IPS DF 6.9 (cell line): Measurements from ENCODE around the gene OLIG1.

Experiments used
- DNase-seq: peaks from one replicate; pipeline ENCODE4 v3.0.0-alpha.2; 2013; ENCODE audit warnings: low read depth, low spot score
- H3K27ac ChIP-seq: one replicate; pipeline ENCODE4 v1.5.1; 2013; ENCODE audit warnings: low read length, control low read depth
- H3K27me3 ChIP-seq: 2 replicates; pipeline ENCODE4 v1.6.1; 2013; ENCODE audit warnings: mild to moderate bottlenecking, low read length; ENCODE audit not compliant: control insufficient read depth, insufficient read depth
- H3K36me3 ChIP-seq: 2 replicates; pipeline ENCODE4 v1.6.1; 2013; ENCODE audit warnings: low read length; ENCODE audit not compliant: control insufficient read depth, insufficient read depth
- H3K4me1 ChIP-seq: 2 replicates; pipeline ENCODE4 v1.6.1; 2013; ENCODE audit warnings: low read length; ENCODE audit not compliant: control insufficient read depth, insufficient read depth
- H3K4me3 ChIP-seq: 2 replicates; pipeline ENCODE4 v1.5.1; 2013; ENCODE audit warnings: mild to moderate bottlenecking, low read length
- H3K9me3 ChIP-seq: 2 replicates; pipeline ENCODE4 v1.6.1; 2013; ENCODE audit warnings: low read length, inconsistent platforms; ENCODE audit not compliant: control insufficient read depth, insufficient read depth
- WGBS: extraction: QIAGEN DNeasy Blood & Tissue Kit; methylation state at CpG from one replicate; pipeline ENCODE4 v1.1.7; 2013; ENCODE audit warnings: mixed read lengths, missing lambda C conversion rate; ENCODE audit not compliant: insufficient read length, insufficient coverage; 5-methylcytosine and 5-hydroxymethylcytosine counted together

The OLIG1 gene

DNA sequence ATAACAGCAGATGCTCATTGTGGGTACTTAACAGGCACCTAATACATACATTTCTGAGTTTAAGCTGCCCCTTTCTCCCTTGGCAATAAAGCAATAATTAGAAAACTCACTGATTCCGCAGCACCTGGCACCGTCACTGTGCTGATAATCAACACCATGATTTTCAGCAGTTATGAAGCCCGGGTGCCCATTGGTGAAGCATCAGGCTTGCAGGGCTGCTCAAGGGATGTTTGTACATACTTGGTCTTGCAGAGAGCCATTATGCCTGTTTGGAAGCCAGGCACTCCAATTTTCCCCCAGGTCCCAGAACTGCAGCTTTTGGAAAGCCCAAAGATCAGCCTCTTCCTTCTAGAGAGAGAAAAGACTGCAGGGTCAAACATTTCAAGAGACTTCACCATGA, 44.3 kb downstream of the OLIG1 start:
- DNase-seq: no peak
- Histone ChIP-seq H3K9me3 (no peaks in the 10 kb centered on the region), H3K36me3 (no peaks in the 10 kb centered on the region), H3K4me1 (peaks cover 7% of the 10 kb centered on the region), H3K27me3 (no peaks in the 10 kb centered on the region; the same call in 1 of the 2 replicates), H3K4me3 (no peak overlapping the region), H3K27ac (no peak overlapping the region)
- WGBS: no CpG with 5 or more reads among the region's 3 CpGs

DNA sequence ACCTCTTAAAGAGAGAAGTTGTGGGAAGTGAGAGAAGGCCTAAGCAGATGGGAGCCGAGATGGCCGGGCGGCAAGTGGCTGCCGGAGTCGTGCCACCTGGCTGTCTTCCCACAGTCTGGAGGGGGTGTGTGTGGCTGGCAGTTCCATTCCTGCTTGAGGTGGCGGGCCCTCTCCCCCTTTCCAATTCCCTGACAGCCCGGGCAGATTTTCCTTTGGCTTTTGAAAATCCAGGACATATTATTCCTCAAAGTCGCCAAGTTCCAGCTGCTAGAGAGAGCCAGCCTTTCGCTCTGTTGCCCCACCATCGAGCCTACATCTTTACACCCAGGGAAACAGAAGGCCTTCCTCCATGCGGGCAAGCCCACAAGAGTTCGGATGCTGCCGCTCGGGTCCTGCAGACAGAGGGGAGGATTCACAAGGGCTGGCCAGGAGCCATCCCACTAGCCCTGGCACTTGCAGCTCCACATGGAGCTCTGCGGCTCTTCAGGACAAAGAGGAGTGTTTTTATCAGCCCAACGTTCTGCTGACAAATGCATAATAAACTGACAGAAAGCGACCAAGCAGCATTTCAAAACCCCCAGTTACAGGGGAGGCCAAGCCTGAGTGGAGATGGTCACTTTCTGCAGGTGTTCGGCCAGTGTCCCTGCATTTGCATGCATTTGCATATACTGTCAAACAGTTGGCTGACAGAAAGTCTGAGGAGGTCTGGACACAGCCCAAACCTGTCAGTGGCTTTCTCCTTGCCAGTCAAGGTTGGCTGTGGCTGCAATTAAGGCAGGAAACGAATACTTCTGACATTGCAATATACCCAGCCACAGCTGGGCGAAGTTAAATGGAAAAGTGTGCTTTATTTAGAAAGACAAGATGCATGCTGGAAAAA, 45.9 kb downstream of the OLIG1 start:
- Histone ChIP-seq H3K4me1 (peaks cover 5% of the 10 kb centered on the region), H3K9me3 (no peaks in the 10 kb centered on the region), H3K27me3 (no peaks in the 10 kb centered on the region), H3K27ac (no peak overlapping the region), H3K36me3 (no peaks in the 10 kb centered on the region), H3K4me3 (no peak overlapping the region)
- no CpG with 5 or more reads among the region's 20 CpGs for WGBS
- DNase-seq: no peak

DNA sequence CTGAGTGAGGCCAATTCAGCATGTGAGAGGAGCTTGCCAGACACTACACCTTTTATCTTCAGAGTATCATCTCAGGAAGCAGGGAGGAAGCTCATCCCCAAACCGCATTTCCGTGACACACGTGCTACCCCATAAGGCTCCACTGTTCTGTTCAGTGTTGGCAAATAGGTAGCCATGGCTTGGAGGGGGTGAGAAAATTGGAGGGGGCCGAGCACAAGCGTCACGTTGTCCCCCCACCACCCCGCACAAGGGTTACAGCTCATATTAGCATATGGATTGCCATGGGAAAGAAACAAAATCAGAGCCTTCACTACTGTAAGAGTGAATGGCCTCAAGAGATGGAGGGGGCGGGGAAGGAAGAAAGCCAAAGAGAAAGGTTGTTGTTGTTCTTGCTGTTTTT, 46.7 kb downstream of the OLIG1 start:
- no peak overlapping the region for H3K27ac ChIP-seq
- no peaks in the 10 kb centered on the region for H3K36me3 ChIP-seq
- no peak overlapping the region for H3K4me3 ChIP-seq
- no peaks in the 10 kb centered on the region for H3K27me3 ChIP-seq
- no CpG with 5 or more reads among the region's 8 CpGs for WGBS
- DNase-seq: no peak
- no peaks in the 10 kb centered on the region for H3K9me3 ChIP-seq
- peaks cover 5% of the 10 kb centered on the region for H3K4me1 ChIP-seq

DNA sequence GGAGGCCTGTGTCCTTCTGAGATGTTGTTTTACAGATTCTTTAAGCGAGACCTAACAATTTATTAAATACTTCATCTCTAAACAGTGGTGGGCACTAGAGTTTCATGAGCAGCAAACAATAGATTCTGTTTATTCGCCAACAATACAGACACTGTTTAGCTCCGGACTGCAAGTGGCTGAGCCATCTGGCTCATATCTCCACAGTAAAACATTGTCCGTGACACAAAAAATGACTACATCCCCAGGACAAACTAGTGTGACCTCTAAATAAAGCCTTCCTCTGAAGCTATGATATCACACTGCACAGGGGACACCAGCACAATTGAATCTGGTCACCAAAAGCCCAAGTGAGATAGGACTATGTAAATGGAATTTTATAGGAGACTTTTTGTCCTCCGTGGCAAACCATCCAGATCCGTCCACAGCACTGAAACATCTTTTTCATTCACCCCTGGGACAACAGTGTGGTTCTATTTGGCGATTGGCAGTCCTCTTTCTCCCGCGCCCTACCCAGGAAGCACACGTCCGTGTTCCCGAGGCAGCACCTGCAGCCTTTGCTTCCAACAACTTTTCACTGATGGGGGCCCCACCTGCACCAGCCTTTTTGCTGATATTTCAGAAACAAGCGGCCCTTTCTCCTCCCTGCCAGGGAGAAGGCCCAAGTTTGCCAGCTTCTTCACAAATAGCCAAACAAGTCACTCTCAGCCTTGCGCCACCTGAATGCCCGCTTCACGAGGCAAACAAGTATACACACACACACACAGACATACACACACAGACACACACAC, 47.4 kb downstream of the OLIG1 start:
- Histone ChIP-seq H3K27me3 (no peaks in the 10 kb centered on the region), H3K27ac (no peak overlapping the region), H3K4me3 (no peak overlapping the region), H3K9me3 (no peaks in the 10 kb centered on the region), H3K4me1 (peaks cover 4% of the 10 kb centered on the region), H3K36me3 (no peaks in the 10 kb centered on the region)
- WGBS: no CpG with 5 or more reads among the region's 16 CpGs
- DNase-seq: no peak
